ENCODE data around the gene ZNF853. TPM values are rescaled to one million over a fixed set of nuclear protein-coding genes. Genes with fewer than 3 reads are reported as not detected.
"Not testable (repeated sequence)": the region's sequence is repeated elsewhere in the genome, so short reads cannot be mapped to it uniquely, and the experiment has no call there.

ZNF853 gene
- 10 to 100 TPM; 14.7 to 19.7 (median 17.6) TPM for polyA plus RNA-seq (ENCODE audit: insufficient read length in 3 of 3)
- long read RNA-seq, donor 1, partial matches to known transcripts = 0 of 4 reads
- long read RNA-seq, donor 1, other reads (novel, unspliced or antisense) = 0 of 4 reads
- long read RNA-seq, donor 2, transcript ZNF853-201 (3 exons, 3,857 nt) = major isoform, 6 of 6 reads
- long read RNA-seq, donor 2, partial matches to known transcripts = 0 of 6 reads
- long read RNA-seq, donor 2, other reads (novel, unspliced or antisense) = 0 of 6 reads
- long read RNA-seq, donor 3, transcript ZNF853-201 (3 exons, 3,857 nt) = major isoform, 6 of 6 reads
- long read RNA-seq, donor 3, partial matches to known transcripts = 0 of 6 reads
- long read RNA-seq, donor 3, other reads (novel, unspliced or antisense) = 0 of 6 reads
- long read RNA-seq, donor 4, partial matches to known transcripts = 0 of 7 reads
- long read RNA-seq, donor 4, other reads (novel, unspliced or antisense) = 5 of 7 reads
- long read RNA-seq, donor 5, transcript ZNF853-201 (3 exons, 3,857 nt) = major isoform, 5 of 11 reads
- long read RNA-seq, donor 5, partial matches to known transcripts = 0 of 11 reads
- long read RNA-seq, donor 5, other reads (novel, unspliced or antisense) = 6 of 11 reads
- long read RNA-seq, donor 6, partial matches to known transcripts = 0 of 3 reads
- long read RNA-seq, donor 6, other reads (novel, unspliced or antisense) = 0 of 3 reads
- long read RNA-seq, donor 7, transcript ZNF853-201 (3 exons, 3,857 nt) = major isoform, 8 of 32 reads
- long read RNA-seq, donor 7, partial matches to known transcripts = 10 of 32 reads
- long read RNA-seq, donor 7, other reads (novel, unspliced or antisense) = 14 of 32 reads
- long read RNA-seq, donor 8, partial matches to known transcripts = 0 of 2 reads
- long read RNA-seq, donor 8, other reads (novel, unspliced or antisense) = 0 of 2 reads
- long read RNA-seq, donor 9, partial matches to known transcripts = 0 of 11 reads
- long read RNA-seq, donor 9, other reads (novel, unspliced or antisense) = 8 of 11 reads
- long read RNA-seq, donor 10, partial matches to known transcripts = 0 of 10 reads
- long read RNA-seq, donor 10, other reads (novel, unspliced or antisense) = 8 of 10 reads
- long read RNA-seq, donor 11, partial matches to known transcripts = 5 of 16 reads
- long read RNA-seq, donor 11, other reads (novel, unspliced or antisense) = 9 of 16 reads
- long read RNA-seq, donor 12, partial matches to known transcripts = 0 of 13 reads
- long read RNA-seq, donor 12, other reads (novel, unspliced or antisense) = 9 of 13 reads
- long read RNA-seq, donor 13, partial matches to known transcripts = 14 of 18 reads
- long read RNA-seq, donor 13, other reads (novel, unspliced or antisense) = 0 of 18 reads
- long read RNA-seq, donor 14, transcript ZNF853-201 (3 exons, 3,857 nt) = major isoform, 9 of 21 reads
- long read RNA-seq, donor 14, partial matches to known transcripts = 12 of 21 reads
- long read RNA-seq, donor 14, other reads (novel, unspliced or antisense) = 0 of 21 reads
- long read RNA-seq, donor 15, partial matches to known transcripts = 0 of 9 reads
- long read RNA-seq, donor 15, other reads (novel, unspliced or antisense) = 7 of 9 reads
- long read RNA-seq, donor 16, partial matches to known transcripts = 0 of 8 reads
- long read RNA-seq, donor 16, other reads (novel, unspliced or antisense) = 7 of 8 reads

- DNase-seq = no peak
These were observed at the start of gene ZNF853 for GRCh38 chr7:6614953-6615722. Gene ZNF853 (plus strand): TSS chr7:6615610. CDS start chr7:6616175, 565 bp downstream.

DNA sequence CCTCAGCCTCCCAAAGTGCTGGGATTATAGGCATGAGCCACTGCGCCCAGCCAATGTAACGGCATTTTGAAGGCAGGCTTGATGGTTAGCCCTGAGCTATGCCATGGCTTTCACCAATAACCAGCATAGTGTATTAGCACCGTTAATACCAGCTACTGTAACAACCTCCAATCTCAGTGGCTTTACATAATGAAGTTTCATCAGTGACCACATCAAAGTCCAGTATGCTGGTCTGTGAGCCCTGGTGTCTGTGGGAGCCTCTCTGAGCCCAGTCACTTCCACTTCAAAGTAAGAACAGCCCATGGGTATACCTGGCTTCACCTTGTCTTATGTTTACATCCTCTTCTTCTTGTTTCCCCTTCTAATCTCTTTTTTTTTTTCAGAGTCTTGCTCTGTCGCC lies 49.8 kb upstream of the ZNF853 start:
- no peak for DNase-seq

- no peak for DNase-seq
These were observed 47.5 kb upstream of the ZNF853 start for GRCh38 chr7:6567886-6568285.

DNA sequence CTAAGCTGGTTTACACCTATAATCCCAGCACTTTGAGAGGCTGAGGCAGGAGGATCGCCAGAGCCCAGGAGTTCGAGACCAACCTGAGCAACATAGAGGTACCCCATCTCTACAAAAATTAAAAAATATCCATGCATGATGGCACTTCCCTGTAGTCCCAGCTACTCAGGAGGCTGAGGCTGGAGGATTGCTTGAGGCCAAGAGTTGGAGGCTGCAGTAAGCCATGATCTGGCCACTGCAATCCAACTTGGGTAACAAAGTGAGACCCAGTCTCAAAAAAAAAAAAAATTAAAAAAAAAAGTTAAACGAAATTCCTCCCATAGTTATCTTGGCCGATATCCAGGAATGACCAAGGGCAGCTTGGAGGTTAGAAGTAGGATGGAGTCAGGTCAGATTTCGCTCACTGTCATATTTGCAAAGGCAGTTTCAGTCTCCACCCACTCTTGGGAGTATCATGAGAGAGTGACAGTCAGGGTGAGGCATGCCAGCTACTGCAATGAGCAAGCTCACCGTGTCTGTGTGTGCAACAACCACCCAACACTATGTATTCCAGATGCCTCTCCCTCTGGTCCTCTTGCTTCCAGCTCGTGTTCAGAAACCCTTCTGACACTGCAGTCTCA lies 44.1 kb upstream of the ZNF853 start:
- no peak for DNase-seq

DNA sequence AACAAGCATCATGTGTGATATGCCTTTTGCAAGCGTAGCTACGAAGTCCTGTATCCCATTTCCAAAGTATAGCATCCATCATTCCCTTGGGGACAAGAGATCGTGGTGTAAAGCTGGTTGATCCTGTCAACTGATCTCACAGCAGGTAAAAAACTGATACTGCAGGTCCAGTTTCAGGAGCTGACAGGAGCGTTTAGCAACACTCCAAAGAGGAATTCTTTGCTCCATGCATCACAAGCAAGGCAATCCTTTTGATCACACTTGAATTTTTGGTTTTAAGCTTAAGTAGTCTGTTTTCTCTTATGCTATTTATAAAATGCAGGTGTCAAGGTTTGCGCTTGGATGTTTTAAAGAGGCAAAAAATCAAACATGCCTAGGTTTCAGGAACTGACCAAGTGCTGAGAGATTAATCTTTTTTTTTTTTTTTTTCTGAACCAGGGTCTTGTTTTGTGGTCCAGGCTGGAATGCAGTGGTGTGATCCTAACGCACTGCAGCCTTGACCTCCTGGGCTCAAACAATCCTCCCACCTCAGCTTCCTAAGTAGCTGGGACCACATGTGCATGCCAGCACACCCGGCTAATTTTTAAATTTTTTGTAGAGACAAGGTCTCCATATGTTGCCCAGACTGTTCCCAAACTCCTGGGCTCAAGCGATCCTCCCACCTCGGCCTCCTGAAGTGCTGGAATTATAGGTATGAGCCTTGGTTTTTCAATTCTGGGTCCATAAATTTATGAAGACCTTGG lies 40.0 kb upstream of the ZNF853 start:
- DNase-seq = no peak

GRCh38 chr7:6576024-6576866 lies 39.2 kb upstream of the ZNF853 start:
- DNase-seq = no peak

DNA sequence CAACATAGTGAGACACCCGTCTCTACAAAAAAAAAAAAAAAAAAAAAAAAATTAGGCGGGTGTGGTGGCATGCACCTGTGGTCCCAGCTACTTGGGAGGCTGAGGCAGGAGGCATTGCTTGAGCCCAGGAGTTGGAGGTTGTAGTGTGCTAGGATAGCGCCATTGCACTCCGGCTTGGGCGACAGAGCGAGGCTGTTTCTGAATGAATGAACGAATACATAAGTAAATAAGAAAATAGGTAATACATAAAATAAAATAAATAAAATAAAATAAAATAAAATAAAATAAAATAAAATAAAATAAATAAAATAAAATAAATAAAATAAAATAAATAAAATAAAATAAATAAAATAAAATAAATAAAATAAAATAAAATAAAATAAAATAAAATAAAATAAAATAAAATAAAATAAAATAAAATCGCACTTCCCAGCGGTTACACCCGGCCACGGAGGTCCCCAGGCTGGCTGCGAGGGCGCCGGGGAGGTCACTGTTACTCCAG lies 38.5 kb upstream of the ZNF853 start:
- DNase-seq = not testable (repeated sequence)

DNA sequence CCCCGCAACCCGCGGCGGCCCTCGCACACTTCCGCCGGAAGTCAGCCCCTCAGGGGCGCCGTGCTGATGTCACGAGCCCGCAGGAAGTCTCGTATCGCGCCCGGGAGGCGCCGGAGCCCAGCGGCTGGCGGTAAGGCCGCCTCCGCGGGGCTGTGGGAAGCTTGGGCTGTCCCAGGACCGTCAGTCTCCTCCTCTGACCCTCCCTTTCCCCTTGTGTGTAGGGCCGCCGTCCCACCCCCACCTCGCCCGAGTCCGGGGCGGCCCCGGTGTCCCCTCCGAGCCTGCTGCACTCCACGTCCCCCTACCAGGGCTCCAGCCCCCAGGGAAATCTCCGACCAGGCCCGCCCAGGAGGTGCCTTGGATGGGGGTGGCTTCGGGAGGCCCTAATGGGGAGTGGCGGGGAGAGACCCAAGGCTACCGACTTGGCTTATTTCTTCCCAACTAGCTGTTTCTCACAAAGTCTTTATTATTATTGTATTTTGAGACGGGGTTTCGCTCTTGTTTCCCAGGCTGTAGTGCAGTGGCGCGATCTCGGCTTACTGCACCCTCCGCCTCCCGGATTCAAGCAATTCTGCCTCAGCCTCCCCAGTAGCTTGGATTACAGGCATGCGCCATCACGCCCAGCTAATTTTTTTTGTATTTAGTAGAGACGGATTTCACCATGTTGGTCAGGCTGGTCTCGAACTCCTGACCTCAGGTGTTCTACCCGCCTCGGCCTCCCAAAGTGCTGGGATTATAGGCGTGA lies 37.9 kb upstream of the ZNF853 start, which contains the start of gene ZDHHC4:
TSS of gene ZDHHC4 (plus strand) at position 86 of the 745 bp plus-strand sequence. CDS start 3,108 bp downstream, outside the sequence.
- peak; percentile 91 for DNase-seq

DNA sequence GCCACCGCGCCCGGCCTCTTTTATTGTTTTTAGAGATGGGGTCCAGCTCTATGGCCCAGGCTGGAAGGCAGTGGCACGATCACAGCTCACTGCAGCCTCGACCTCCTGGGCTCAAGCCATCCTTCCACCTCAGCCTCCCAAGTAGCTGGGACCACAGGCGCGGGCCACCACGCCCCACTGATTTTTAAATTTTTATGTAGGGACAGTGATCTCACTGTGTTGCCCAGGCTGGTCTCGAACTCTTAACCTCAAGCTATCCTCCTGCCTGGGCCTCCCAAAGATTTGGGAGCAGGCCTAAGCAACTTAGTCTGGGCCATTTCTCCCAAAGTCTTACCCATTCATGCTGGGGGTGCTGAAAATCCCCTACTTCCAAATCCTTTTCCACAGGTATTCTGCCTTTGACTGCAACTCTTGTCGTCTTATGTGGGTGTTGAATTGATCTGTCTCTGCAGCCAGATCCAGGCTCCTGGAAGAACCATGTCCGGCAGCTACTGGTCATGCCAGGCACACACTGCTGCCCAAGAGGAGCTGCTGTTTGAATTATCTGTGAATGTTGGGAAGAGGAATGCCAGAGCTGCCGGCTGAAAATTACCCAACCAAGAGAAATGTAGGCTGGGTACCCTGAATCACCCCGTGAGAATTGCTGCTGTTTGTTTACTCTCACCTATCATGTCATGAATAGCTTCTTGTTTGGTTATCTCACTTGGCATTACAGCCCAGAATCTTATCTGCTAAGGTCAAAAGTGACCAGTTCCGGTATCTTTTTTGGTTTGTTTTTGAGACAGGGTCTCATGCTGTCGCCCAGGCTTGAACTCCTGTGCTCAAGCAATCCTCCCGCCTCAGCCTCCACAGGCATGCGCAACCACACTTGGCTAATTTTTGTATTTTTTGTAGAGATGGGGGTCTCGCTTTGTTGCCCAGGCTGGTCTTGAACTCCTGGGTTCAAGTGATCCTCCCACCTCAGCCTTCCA lies 37.0 kb upstream of the ZNF853 start:
- no peak for DNase-seq

- DNase-seq = no peak
These were observed 36.0 kb upstream of the ZNF853 start for GRCh38 chr7:6579446-6579845.

DNA sequence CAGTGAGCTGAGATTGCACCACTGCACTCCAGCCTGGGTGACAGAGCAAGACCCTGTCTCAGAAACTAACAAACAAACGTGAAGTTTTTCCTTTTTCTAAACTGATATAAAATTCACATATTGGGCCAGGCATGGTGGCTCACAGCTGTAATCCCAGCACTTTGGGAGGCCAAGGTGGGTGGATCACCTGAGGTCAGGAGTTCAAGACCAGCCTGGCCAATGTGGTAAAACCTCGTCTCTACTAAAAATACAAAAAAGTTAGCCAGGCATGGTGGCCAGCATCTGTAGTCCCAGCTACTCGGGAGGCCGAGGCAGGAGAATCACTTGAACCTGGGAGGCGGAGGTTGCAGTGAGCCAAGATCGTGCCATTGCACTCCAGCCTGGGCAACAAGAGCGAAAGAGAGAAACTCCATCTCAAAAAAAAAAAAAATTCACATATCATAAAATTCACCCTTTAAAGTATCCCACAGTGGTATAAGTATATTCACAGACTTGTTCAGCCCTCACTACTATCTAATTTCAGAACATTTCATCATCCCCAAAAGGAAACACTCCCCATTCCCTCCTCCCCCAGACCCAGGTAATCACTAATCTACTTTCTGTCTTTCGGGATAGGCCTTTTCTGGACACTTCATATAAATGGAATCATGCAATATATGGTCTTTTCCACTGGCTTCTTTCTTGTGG lies 29.5 kb upstream of the ZNF853 start:
- not testable (repeated sequence) for DNase-seq

- no peak for DNase-seq
These were observed 26.8 kb upstream of the ZNF853 start for GRCh38 chr7:6588566-6588965.

DNA sequence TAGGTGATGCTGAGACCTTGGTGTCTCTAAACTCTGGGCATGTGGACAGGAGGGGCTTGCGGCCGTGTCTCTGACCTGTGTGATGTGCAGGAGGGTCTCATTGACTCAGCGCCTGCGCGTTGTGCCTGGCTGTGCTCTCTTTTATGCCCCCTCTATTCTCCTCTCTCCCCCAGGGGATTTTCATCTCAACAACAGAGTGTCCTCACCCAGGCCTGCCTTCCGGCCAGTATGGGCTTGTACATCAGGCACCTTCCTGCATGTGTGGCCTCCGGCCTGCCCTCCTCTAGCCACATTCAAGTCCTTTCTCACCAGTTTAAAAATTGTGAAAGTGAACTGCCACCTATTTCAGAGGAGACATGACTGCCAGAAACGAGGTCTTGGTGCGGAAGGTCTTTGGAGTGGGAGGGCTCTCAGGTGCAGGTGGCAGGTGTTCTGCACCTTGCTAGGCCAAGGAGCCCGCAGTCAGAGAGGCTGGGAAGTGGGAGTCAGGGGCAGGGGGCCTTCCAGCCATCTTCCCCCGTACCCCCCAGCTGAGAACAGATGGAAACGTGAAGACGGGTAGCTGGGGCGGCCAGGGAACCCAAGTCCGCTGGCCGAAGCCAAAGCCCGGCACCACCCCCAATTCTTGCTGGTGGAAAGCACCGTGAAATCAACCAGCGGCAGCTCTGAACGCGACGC lies 26.1 kb upstream of the ZNF853 start:
- DNase-seq = no peak
